ENCODE measurements around the gene ASB2.
A peak's percentile ranks its signal among the peaks of the same experiment; 100 is the strongest.

DNA sequence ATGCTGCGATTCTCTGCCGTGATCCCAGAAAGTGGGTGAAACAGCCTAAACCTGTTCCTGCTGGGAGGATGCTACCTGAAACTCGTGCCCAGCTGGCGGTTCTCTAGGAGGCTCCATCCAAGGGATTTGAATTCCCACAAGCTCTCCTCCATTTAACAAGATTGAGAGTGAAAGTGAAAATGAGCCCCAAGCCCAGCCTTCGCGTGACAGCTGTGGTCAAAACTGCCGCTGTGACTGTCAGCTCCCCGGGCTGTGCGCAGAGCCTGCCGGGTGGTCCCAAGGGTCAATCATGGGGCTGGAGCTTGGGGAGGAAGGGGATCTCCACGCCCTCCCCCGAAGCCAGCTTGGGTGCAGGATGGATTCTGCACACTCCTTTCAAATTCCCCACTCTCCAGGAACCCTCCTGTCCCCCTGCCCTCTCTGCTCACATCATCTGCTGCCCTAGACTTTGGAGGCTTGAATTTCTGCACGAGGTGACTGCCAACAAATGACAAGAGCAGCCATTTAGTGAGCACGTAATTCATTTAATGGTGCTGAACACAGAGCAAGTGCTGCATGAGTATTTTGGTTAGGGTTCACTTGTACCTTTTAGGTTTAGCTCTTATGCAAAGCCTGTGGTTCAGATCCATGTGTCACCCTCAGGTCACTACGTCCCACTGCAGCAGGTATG lies 5.3 kb downstream of the ASB2 start:
- TF ChIP-seq, protein P1, sequence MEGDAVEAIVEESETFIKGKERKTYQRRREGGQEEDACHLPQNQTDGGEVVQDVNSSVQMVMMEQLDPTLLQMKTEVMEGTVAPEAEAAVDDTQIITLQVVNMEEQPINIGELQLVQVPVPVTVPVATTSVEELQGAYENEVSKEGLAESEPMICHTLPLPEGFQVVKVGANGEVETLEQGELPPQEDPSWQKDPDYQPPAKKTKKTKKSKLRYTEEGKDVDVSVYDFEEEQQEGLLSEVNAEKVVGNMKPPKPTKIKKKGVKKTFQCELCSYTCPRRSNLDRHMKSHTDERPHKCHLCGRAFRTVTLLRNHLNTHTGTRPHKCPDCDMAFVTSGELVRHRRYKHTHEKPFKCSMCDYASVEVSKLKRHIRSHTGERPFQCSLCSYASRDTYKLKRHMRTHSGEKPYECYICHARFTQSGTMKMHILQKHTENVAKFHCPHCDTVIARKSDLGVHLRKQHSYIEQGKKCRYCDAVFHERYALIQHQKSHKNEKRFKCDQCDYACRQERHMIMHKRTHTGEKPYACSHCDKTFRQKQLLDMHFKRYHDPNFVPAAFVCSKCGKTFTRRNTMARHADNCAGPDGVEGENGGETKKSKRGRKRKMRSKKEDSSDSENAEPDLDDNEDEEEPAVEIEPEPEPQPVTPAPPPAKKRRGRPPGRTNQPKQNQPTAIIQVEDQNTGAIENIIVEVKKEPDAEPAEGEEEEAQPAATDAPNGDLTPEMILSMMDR (IDR thresholded peaks at IDR 0.05 in 8 of 11, conservative IDR thresholded peaks at IDR 0.05 in 3 of 11), result peak in 5 of 11 experiments; percentile 12 to 46 (median 16)
- TF ChIP-seq POLR2A (IDR thresholded peaks at IDR 0.05) (no peak), POLR2AphosphoS5 (IDR thresholded peaks at IDR 0.05) (peak in 2 of 3 donors; percentile 52 to 61)
